ENCODE data around the gene EVX2.
A peak's percentile ranks its signal among the peaks of the same experiment; 100 is the strongest.

EVX2 gene

GRCh38 chr2:176081837-176082524 lies 1.8 kb downstream of the EVX2 start:
- DNase-seq = peak; percentile 53

- DNase-seq = peak; percentile 37
Measured at GRCh38 chr2:176081376-176081836, 2.4 kb downstream of the EVX2 start.

GRCh38 chr2:176080540-176081375 lies 3.0 kb downstream of the EVX2 start:
- peak; percentile 58 for DNase-seq

DNA sequence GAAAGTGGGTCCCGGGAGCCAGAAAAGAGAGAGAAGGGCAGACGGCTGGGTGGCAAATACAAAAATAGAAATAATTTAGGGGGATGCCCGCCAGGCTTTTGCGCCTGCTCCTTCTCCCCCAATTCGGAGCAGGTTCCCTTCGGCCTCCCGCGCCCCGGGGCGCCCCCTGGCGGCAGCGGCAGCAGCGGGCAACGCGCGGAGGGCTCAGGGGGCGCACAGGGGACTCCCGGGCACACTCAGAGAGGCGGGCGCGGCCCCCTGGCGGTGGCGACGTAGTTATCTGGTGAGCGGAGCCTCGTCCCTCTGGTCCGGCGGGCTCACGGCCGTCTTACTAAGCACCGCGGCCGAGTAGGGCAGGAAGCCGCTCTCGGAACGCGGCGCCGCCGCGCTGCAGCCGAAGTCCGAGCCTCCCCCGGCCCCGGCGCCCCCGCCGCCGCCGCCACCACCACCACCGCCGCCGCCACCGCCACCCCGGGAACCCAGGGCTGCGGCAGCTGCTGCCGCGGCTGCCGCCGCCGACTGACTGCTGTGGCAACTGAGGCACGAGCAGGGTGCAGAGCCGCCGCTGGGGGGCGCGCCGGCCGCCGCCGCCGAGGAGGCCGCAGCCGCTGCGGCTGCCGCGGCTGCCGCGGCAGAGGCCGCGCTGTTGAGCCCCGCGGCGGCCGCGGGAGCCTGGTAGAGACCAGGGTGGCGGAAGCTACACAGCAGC lies 3.8 kb downstream of the EVX2 start:
- DNase-seq = peak; percentile 58

DNA sequence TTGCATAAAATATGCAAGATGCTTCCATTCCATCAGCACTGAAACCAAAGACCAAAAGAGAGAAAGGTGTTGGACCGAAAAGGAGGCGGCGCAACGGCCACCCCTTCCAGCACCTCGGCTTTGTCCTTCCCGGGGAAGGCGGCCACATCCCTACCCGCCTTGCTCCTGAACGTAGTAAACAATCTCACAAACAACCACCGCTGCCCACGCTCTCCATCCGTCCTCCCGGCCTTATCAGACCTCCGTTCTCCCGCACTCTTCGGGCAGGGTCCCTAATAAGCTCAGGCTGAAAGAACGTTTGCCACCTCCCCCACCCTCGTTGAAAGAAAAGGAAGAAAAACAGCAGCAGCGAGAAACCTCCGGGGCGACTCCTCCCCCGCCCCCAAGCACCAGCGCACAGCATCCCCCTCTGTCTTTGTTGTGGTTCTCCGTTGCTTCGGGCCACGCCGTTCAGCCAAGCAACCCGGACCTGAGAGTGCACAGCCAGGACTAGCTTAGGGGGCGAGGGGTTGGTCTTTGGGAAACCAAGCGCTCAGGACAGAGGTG lies 4.4 kb downstream of the EVX2 start:
- no peak for DNase-seq

GRCh38 chr2:176078541-176079284 lies 5.0 kb downstream of the EVX2 start:
- DNase-seq = no peak

GRCh38 chr2:176076796-176077195 lies 7.0 kb downstream of the EVX2 start:
- DNase-seq = no peak

GRCh38 chr2:176076063-176076462 lies 7.7 kb downstream of the EVX2 start:
- no peak for DNase-seq

- DNase-seq = no peak
Measured at GRCh38 chr2:176075481-176075880, 8.3 kb downstream of the EVX2 start.

DNA sequence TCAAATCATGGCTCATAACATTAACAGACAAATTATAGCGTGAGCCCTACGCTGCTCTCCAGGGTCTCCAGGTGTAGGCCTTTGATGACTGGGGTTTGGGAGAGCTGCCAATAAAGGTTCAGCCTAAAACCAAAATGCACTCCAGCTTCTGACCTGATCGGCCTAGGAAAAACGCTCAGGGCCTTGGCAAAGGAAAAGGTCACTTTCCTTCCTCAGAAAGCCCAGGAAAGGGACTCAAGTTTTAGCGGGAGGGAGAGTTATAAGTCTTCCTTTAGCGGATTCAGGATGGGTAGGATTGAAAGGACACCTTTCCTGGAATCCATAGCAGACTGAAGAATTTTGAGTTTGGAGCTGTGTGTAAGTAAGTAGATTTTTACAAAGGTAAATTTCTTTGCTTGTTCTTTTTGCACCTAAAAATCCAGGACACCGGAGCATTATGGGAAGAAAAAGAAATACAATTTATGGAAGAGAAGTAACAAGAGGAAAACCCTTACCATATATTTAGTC lies 8.8 kb downstream of the EVX2 start:
- DNase-seq = no peak

DNA sequence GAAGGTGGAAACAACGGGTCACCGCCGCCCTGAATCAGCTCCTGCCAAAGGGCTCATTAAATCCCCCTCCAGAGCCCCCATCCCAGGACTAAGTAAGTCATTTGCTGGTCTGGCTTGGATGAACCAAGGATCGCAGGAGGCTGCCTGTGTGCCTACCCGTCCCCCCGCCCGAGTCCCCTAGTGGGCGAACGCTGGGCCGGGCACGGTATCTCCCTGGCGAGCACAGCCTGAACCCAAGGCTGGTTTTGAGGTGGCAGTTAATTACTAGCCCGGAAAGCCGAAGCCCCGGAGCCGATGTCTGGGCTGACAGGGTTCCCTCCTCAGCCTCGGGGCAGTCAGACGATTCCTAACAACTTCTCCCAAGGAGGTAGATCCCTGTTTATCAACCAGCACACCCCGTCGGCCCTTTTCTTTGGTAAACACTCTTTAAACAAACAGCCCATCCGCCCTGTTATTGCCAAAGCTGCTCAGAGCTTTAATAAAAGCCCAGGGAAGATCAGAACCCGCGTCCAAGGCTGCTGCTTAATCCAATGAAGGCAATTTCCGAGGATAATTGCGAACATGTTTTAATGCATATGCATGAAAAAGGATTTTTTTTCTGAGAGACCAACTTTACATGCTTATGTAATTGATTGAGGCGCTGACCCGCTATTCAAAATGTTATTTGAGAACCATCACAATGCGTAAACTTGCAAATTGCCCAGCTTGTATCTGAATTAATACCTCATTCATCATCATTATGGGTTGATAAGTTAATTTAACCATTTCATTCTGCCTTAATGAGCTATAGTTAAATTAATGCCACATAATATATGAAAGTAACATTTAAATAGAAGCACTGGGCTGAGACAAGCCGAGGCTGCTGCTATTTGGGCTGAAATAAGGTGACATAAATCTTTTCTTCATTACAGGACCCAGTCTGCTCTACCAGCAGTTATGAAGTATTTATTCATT lies 10.5 kb downstream of the EVX2 start:
- DNase-seq = peak; percentile 34

DNA sequence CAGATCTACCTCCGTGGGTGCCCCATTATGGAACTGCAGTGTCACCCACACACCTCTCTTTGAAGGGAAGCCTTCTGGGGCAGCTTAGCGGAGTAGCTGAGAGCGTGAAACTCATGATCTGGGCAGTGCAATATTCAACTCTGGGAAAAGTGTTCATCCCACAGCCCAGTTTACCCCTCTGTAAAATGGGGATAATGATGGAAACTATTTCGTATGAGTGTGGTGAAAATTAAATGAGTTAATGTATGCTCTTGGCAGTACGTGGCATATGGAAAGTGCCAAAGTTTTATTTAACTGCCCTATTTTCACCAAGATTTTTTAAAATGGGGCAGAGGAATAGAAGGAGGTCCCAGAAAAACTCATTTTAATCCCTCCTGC lies 11.5 kb downstream of the EVX2 start:
- DNase-seq = no peak

- DNase-seq = no peak
Measured at GRCh38 chr2:176071330-176072291, 12.2 kb downstream of the EVX2 start.

- DNase-seq = no peak
Measured at GRCh38 chr2:176068419-176068832, 15.3 kb downstream of the EVX2 start.

DNA sequence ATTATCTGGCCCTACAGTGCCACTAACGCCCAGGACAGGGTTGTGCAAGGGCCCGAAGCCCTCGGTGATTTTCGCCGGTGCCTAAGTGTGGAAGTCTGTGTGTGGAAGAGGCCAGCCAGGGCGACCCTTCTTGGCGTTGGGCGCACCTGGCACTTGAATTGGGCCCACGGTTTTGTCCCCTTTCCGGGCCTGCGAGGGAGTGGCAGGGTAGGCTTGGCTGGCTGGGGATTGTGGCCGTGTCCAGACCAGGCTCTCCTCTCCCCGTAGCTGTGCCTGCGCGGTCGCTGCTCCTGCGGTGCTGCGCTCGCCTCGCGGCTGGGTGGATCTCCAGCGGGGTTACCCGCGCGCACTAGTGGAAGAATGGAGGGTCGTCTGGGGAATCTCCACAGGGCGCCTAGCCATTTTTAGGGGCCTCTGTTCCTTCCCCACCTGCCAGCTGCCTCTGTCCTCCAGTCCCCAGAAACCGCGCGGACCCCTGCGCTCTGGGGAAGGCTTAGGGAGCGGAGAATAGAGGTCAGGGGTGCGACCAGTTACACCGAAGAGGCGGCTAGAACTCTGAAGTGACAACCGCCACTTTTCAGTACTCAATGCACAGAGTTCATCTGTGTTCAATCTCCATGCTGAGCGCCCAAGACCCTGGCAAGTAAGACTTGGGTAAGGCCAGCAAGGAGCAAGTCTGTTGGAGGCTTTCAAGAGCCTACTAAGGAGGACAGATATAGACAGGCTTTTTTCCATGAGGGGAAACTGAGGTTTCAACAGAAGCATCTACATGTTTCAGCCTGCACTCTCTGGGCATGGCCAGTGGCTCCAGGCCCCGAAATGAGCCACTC lies 16.0 kb downstream of the EVX2 start:
- DNase-seq = peak; percentile 35

GRCh38 chr2:176066645-176067588 lies 16.8 kb downstream of the EVX2 start:
- DNase-seq = peak; percentile 35

GRCh38 chr2:176063958-176064357 lies 19.8 kb downstream of the EVX2 start:
- DNase-seq = no peak

- no peak for DNase-seq
Measured at GRCh38 chr2:176056406-176056805, 27.4 kb downstream of the EVX2 start.
